WI38 (cell line): Measurements from ENCODE around the gene STUM.

ENCODE experiments used
- H3K4me3 ChIP-seq: 2 replicates; pipeline ENCODE4 v1.5.1; 2011; ENCODE audit warnings: low read depth, mild to moderate bottlenecking, control low read depth, low read length
- CTCF ChIP-seq: IDR thresholded peaks from 2 replicates; pipeline ENCODE4 v1.5.1; 2012; ENCODE audit warnings: low read depth, mild to moderate bottlenecking, control low read depth, low read length

The STUM gene

GRCh38 chr1:226569879-226570547, 21.4 kb downstream of the STUM start:
- TF ChIP-seq CTCF = no peak

GRCh38 chr1:226571893-226572292, 23.3 kb downstream of the STUM start:
- no peak overlapping the region for H3K4me3 ChIP-seq
- TF ChIP-seq CTCF = no peak

More at GRCh38 chr1:226569879-226570547, 21.4 kb downstream of the STUM start:
- no peak overlapping the region for H3K4me3 ChIP-seq

GRCh38 chr1:226572325-226572726, 23.8 kb downstream of the STUM start:
- no peak for TF ChIP-seq CTCF
- no peak overlapping the region for H3K4me3 ChIP-seq

GRCh38 chr1:226574044-226574443, 25.5 kb downstream of the STUM start:
- TF ChIP-seq CTCF = no peak

GRCh38 chr1:226574591-226575435, 26.2 kb downstream of the STUM start:
- no peak overlapping the region for H3K4me3 ChIP-seq
- TF ChIP-seq CTCF = no peak

More at GRCh38 chr1:226574044-226574443, 25.5 kb downstream of the STUM start:
- no peak overlapping the region for H3K4me3 ChIP-seq

GRCh38 chr1:226575436-226575720, 26.8 kb downstream of the STUM start:
- no peak for TF ChIP-seq CTCF
- H3K4me3 ChIP-seq = no peak overlapping the region

GRCh38 chr1:226575739-226576378, 27.3 kb downstream of the STUM start:
- H3K4me3 ChIP-seq = no peak overlapping the region
- TF ChIP-seq CTCF = no peak
